ENCODE data around the gene PKM. TPM values are rescaled to one million over a fixed set of nuclear protein-coding genes. Genes with fewer than 3 reads are reported as not detected.

Gene PKM
- total RNA-seq = 1,015 and 1,831 TPM in 2 replicates

DNA sequence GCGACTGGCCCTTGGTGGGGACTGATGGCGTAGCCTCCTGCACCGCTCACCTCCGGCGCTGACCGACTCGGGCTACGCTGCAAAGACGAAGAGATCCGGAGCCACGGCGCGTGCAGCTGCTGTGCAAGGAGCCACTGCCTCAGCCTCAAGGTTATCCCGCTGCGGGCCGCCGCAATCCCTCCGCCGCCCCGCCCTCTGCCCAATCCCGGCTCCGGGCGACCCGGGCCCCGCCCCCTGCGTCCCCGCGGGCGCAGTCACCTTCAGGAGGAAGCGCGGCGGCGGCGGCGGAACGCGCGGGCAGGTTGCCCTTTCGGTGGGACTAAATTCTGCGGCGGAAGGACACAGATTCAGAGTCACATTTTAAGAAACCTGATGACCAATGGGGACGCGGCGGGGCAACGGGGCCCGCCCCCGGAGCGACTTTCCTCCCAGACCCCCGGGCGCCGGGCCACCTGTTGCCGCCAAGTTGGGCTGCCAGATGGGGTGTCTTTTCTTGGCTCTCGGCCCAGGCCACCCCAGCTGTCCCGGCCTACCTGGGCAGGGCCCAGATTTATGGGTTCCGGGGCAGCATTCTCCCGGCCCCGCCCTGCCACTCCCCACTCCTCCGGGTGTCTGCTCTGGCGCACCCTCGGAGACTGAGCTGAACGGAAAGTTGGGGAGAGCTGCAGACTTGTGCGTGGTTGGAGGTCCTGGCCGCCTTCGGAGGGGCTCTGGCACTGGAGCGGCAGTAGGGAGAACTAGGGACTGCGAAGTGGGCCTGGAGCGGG lies at the start of gene PKM:
Gene PKM (minus strand): TSS at position 125 of the 767 bp plus-strand sequence. CDS start 12,093 bp downstream, outside the sequence.

DNA sequence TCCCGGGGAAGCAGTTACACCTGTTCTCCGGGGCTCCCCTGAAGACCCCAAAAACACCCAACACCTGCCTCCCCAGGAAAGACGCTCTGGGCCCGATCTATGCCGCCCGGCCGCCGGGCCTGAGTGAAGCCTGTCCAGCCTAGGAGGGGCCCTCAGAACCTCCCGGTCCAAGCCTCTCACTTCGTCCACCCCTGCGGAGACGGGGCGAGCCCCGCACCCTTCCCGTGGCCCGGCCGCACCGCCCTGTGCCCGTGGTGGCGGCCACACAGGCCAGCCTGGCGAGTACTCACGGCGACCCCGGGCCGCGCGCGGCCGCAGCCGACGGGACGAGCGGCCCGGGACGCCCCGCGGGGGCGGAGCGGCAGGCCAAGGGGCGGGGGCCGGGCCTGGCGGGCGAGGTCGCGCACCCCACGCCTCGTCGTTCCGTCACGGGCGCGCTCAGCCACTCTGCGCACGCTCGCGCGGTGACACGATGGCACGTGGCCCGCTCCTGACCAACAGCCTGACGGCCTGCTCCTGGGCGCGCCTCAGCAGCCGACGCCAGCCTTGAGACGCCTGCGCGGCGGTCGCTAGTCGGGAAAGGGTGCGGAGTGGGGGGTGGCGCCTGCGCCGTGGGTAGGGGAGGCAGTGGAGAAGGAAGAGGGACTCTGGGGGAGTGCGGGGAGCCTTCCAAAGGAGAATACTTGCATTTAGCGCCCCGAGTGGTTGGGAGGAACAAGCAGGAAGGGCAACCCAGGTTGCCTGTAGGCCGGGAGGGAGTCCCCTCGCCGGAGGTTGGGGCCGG lies 41.4 kb upstream of the PKM start, which contains the start of gene PARP6:
Gene PARP6 (minus strand): TSS at position 342 of the 784 bp plus-strand sequence. CDS start 5,077 bp downstream, outside the sequence.

DNA sequence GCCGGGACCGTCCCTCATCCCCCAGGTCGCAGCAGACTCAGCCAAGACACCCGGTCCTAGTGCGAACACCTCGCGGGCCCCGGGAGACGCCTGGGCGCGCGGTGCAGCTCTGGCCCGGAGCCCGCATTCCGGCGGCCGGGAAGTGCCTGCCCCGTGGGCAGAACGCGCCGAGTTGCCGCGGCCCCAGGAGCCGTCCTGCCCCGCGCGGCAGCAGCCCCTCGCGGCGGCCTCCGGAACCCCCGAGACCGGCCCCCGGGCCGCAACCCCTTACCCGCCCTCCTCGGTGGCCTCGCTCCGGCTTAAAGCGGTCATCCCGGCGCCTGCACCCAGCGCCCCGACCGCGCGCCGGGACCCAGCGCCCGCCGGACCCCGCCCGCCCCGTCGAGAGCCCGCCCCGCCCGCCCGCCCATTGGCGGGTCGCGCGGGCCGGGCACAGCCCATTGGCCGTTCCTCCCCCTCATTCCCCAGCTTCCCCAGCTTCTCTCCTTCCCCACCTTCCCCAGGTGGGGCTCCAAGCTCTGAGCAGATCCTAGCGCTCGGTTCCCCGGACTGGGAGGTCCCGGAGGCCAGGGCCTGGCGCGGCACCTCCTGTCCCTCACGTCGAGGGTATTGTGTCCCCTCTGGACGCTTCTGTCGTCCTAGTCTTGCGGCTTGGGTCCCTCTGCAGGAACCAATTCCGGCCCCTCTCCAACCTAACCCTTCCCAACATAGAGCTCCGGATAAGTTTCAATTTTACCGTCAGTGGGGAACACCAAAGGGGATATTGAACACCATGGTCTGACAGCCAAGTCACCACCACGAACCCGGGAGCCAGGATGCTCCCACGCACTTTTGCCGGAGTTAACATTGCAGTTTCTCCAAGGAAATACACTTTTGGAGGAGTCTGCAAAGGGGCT lies 33.3 kb downstream of the PKM start, which contains the start of gene GRAMD2A:
Gene GRAMD2A (minus strand): TSS at position 328 of the 896 bp plus-strand sequence.

Other genes with a start within 250 kb of the PKM start
- 13.1 and 15.6 TPM in 2 replicates for gene MYO9A, start 113.0 kb downstream of the PKM start, total RNA-seq
- gene SENP8, start 112.8 kb downstream of the PKM start, total RNA-seq = 2.3 and 3.2 TPM in 2 replicates
- gene GRAMD2A, start 33.4 kb downstream of the PKM start, total RNA-seq = 0.52 TPM in 1 of 2 replicates, not detected in the other
- gene PARP6, start 41.4 kb upstream of the PKM start, total RNA-seq = 12.4 and 28.2 TPM in 2 replicates
- 0.72 TPM in 1 of 2 replicates, not detected in the other for gene CELF6, start 89.0 kb upstream of the PKM start, total RNA-seq
- 96.6 and 148 TPM in 2 replicates for gene HEXA, start 144.8 kb upstream of the PKM start, total RNA-seq
- not detected in 2 replicates for gene TMEM202, start 167.1 kb upstream of the PKM start, total RNA-seq
- gene ARIH1, start 243.1 kb upstream of the PKM start, total RNA-seq = 21.7 and 22.4 TPM in 2 replicates

Measured in epithelial cell of alveolus of lung (primary cell).